Kidney epithelial cell (primary cell): ENCODE results near the gene LRBA. TPM values are rescaled to one million over a fixed set of nuclear protein-coding genes. Genes with fewer than 3 reads are reported as not detected.

Experiments used
- DNase-seq: peaks from one replicate; pipeline ENCODE4 v3.0.0-alpha.2; 2010; ENCODE audit warnings: low read depth
- H3K27me3 ChIP-seq: 2 replicates; pipeline ENCODE4 v1.6.0; 2011; ENCODE audit warnings: low read length; ENCODE audit not compliant: control insufficient read depth, insufficient read depth
- H3K36me3 ChIP-seq: 2 replicates; pipeline ENCODE4 v1.5.1; 2011; ENCODE audit warnings: low read length; ENCODE audit not compliant: control insufficient read depth, insufficient read depth
- H3K4me3 ChIP-seq: 2 replicates; pipeline ENCODE4 v1.5.1; 2011; ENCODE audit warnings: low read depth, mild to moderate bottlenecking, control low read depth, low read length
- CTCF ChIP-seq: IDR thresholded peaks from 2 replicates; pipeline ENCODE4 v1.5.1; 2011; ENCODE audit warnings: mild to moderate bottlenecking, moderate library complexity, low read length, control low read depth, inconsistent platforms; ENCODE audit not compliant: insufficient read depth, poor library complexity, severe bottlenecking
- total RNA-seq: library from RNA; depleted of rRNA; stranded (reverse); fragments of >200 nt; gene quantifications from 2 replicates; pipeline ENCODE4 v1.2.3, GENCODE V29; 2015

LRBA gene
- total RNA-seq, 1 donor from 2014 or later = 85.2 TPM

DNA sequence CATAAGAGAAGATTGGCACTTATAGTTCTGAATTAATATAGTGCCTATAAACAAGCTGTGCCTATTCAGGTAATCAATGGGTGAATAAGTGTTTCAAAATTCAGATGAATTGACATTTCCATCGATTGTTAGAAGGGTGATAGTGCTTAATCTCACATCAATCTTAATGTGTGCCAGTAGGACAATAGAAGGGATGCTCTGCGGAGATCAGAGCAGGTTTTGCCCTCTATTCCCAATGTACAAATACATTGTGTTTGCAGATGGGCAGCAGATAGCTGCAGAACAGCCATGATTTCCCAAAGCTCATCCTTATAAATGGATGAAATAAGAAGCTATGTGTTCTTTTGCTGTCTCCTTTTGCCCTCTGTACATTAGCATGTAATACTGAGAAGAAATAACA is 425.9 kb downstream of the LRBA start:
- no peak for DNase-seq
- Histone ChIP-seq H3K36me3 (no peaks in the 10 kb centered on the region), H3K27me3 (no peaks in the 10 kb centered on the region), H3K4me3 (no peak overlapping the region)
- no peak for TF ChIP-seq CTCF

DNA sequence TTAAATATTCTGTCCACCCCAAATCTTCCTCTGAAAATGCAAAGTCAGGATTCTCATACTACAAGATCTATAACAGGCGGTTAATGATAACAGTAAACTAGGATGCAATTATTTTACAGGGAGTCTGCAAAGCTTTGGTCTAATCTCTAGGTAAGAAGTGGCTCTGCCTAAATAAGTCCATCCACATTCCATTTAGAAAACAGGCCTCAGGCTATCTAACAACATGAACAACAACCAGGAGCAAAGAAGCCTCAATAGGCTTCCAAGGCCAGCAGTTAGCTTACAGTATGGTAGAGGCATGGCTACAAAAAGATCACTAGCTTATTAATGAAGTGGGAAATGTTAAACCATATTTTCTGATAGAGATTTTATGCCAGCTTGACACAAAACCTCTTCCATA is 426.8 kb downstream of the LRBA start:
- no peak for TF ChIP-seq CTCF
- H3K36me3 ChIP-seq = no peaks in the 10 kb centered on the region
- no peak for DNase-seq
- H3K27me3 ChIP-seq = peaks cover 2% of the 10 kb centered on the region
- H3K4me3 ChIP-seq = no peak overlapping the region

GRCh38 chr4:150586162-150586810 is 428.8 kb downstream of the LRBA start:
- Histone ChIP-seq H3K36me3 (no peaks in the 10 kb centered on the region), H3K27me3 (peaks cover 4% of the 10 kb centered on the region), H3K4me3 (no peak overlapping the region)
- TF ChIP-seq CTCF = no peak
- DNase-seq = no peak

DNA sequence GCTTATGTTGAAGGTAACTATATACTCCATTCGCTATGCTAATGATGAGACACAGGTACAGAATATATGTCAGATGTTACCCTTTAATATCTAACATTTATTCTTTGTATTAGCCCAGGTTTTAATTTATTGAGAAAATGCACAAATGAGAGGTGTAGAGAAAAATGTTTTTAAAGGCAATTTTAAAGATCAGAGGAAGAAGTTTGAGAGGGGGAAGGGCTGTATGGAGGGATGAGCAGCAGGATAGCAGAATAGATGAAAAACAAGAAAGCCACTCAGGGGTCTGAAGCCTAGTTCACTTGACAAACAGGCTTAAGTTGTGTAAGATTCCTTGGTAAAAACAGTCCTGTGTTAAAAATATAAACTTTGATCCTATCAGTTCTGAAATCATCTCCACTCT is 429.5 kb downstream of the LRBA start:
- no peak for DNase-seq
- no peak for TF ChIP-seq CTCF
- H3K27me3 ChIP-seq = peaks cover 4% of the 10 kb centered on the region
- H3K36me3 ChIP-seq = no peaks in the 10 kb centered on the region
- no peak overlapping the region for H3K4me3 ChIP-seq

- no peak for TF ChIP-seq CTCF
- Histone ChIP-seq H3K27me3 (peaks cover 4% of the 10 kb centered on the region), H3K4me3 (no peak overlapping the region), H3K36me3 (no peaks in the 10 kb centered on the region)
- no peak for DNase-seq
Observed at GRCh38 chr4:150584111-150584915, 430.8 kb downstream of the LRBA start.
